Measurements from ENCODE around the gene PCSK6. TPM values are rescaled to one million over a fixed set of nuclear protein-coding genes. Genes with fewer than 3 reads are reported as not detected.

The PCSK6 gene
- 1.8 and 3.6 TPM in 2 replicates for total RNA-seq
- long read RNA-seq, partial matches to known transcripts, result 4 of 11 reads
- long read RNA-seq, other reads (novel, unspliced or antisense), result 7 of 11 reads

DNA sequence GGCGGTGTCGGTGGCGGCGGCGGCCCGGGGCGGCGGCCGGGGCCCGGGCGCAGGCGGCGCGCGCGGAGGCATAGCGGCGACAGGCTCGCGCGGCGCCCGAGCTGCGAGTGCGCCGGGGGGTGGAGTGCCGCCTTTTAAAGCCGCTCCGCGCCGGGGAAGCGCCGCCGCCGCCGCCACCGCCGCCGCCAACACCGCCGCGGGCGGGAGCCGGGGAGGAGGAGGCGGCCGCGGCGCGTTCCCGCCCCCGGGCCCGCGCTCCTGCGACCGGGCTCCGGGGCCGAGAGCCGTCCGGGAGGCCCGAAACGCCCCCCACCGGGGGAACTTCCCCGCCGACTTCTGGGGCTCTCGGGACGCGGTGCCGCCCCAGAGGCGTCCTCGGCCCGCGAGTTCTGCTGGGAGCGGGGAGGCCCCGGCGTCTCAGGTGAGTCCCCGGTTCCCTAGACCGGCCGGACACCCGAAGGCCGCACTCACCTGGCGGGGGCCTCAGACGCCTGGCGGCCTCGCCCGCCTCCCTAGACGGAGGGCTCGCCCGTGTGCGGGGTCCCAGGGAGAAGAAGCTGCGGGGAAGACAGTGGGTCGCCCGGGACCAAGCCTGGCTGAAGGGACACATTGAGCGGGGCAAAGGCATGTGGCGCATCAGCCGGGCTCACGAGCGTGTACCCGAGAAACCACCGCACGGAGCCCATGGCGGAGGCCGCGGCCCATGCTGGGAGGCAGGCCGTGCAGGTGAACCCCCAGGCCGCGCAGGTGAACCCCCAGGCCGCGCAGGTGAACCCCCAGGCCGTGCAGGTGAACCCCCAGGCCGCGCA lies at the start of gene PCSK6:
PCSK6 (minus strand) TSS at position 109 of the 809 bp plus-strand sequence; CDS start at position 72, 37 bp downstream.
- Mint-ChIP-seq H3K4me1 (ENCODE audit: low read depth) (no peaks in the 10 kb centered on the region), H3K27ac (no peak within 1 kb of the TSS), H3K9me3 (ENCODE audit: low read depth) (no peaks in the 10 kb centered on the region), H3K27me3 (peaks cover 62% of the 10 kb centered on the region), H3K36me3 (ENCODE audit: insufficient read depth) (no peaks in the 10 kb centered on the region), H3K4me3 (ENCODE audit: low read depth) (peak within 1 kb of the TSS; percentile 69)
- TF ChIP-seq, protein P1, sequence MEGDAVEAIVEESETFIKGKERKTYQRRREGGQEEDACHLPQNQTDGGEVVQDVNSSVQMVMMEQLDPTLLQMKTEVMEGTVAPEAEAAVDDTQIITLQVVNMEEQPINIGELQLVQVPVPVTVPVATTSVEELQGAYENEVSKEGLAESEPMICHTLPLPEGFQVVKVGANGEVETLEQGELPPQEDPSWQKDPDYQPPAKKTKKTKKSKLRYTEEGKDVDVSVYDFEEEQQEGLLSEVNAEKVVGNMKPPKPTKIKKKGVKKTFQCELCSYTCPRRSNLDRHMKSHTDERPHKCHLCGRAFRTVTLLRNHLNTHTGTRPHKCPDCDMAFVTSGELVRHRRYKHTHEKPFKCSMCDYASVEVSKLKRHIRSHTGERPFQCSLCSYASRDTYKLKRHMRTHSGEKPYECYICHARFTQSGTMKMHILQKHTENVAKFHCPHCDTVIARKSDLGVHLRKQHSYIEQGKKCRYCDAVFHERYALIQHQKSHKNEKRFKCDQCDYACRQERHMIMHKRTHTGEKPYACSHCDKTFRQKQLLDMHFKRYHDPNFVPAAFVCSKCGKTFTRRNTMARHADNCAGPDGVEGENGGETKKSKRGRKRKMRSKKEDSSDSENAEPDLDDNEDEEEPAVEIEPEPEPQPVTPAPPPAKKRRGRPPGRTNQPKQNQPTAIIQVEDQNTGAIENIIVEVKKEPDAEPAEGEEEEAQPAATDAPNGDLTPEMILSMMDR (IDR thresholded peaks at IDR 0.05; ENCODE audit: unreplicated experiment), result no peak
- DNase-seq (ENCODE audit: low spot score, unreplicated experiment), result no peak

- Mint-ChIP-seq H3K9me3 (ENCODE audit: low read depth) (no peaks in the 10 kb centered on the region), H3K36me3 (ENCODE audit: insufficient read depth) (no peaks in the 10 kb centered on the region), H3K27ac (no peak overlapping the region), H3K4me1 (ENCODE audit: low read depth) (peaks cover 10% of the 10 kb centered on the region), H3K4me3 (ENCODE audit: low read depth) (no peak overlapping the region), H3K27me3 (peaks cover 11% of the 10 kb centered on the region)
- DNase-seq (ENCODE audit: low spot score, unreplicated experiment), result no peak
- TF ChIP-seq, protein P1 (IDR thresholded peaks at IDR 0.05; ENCODE audit: unreplicated experiment), result no peak
These were observed 49.5 kb upstream of the PCSK6 start for GRCh38 chr15:101538996-101539395.

DNA sequence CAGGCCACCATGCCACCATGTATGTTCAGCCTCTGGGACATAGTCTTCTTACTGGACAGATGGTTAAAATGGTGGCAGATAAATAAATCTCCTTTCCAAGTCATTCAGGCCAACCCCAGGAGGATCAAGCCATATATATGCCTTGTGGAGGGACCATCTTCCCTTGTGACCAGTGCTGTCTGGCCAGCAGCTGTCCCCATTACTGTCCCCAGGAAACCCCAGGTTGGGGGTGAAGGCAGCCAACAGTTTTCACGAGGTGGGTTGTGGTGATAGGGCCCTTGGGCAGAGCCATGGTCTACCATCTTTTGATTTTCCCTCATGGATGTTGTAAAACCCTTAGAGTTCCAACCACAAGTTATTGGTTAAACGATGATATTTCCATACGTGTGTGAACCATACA lies 48.7 kb upstream of the PCSK6 start:
- no peaks in the 10 kb centered on the region for H3K9me3 Mint-ChIP-seq (ENCODE audit: low read depth)
- no peak overlapping the region for H3K27ac Mint-ChIP-seq
- no peak for DNase-seq (ENCODE audit: low spot score, unreplicated experiment)
- H3K4me3 Mint-ChIP-seq (ENCODE audit: low read depth), result no peak overlapping the region
- no peaks in the 10 kb centered on the region for H3K36me3 Mint-ChIP-seq (ENCODE audit: insufficient read depth)
- peaks cover 10% of the 10 kb centered on the region for H3K4me1 Mint-ChIP-seq (ENCODE audit: low read depth)
- H3K27me3 Mint-ChIP-seq, result peaks cover 11% of the 10 kb centered on the region
- TF ChIP-seq, protein P1 (IDR thresholded peaks at IDR 0.05; ENCODE audit: unreplicated experiment), result no peak

GRCh38 chr15:101537483-101538080 lies 48.1 kb upstream of the PCSK6 start:
- Mint-ChIP-seq H3K36me3 (ENCODE audit: insufficient read depth) (no peaks in the 10 kb centered on the region), H3K27ac (no peak overlapping the region), H3K9me3 (ENCODE audit: low read depth) (no peaks in the 10 kb centered on the region), H3K27me3 (peaks cover 14% of the 10 kb centered on the region), H3K4me3 (ENCODE audit: low read depth) (no peak overlapping the region), H3K4me1 (ENCODE audit: low read depth) (peaks cover 10% of the 10 kb centered on the region)
- no peak for DNase-seq (ENCODE audit: low spot score, unreplicated experiment)
- TF ChIP-seq, protein P1 (IDR thresholded peaks at IDR 0.05; ENCODE audit: unreplicated experiment), result no peak

- H3K27me3 Mint-ChIP-seq, result peaks cover 18% of the 10 kb centered on the region
- no peak for DNase-seq (ENCODE audit: low spot score, unreplicated experiment)
- no peaks in the 10 kb centered on the region for H3K36me3 Mint-ChIP-seq (ENCODE audit: insufficient read depth)
- no peak overlapping the region for H3K4me3 Mint-ChIP-seq (ENCODE audit: low read depth)
- no peak overlapping the region for H3K27ac Mint-ChIP-seq
- no peaks in the 10 kb centered on the region for H3K9me3 Mint-ChIP-seq (ENCODE audit: low read depth)
- TF ChIP-seq, protein P1 (IDR thresholded peaks at IDR 0.05; ENCODE audit: unreplicated experiment), result no peak
- peaks cover 10% of the 10 kb centered on the region for H3K4me1 Mint-ChIP-seq (ENCODE audit: low read depth)
These were observed 47.4 kb upstream of the PCSK6 start for GRCh38 chr15:101536875-101537405.

Data from progenitor cell of endocrine pancreas (in vitro differentiated cells).